Karpas-422 (cell line): Measurements from ENCODE around the gene CNGA3. TPM values are rescaled to one million over a fixed set of nuclear protein-coding genes. Genes with fewer than 3 reads are reported as not detected.
"Not testable (repeated sequence)": the region's sequence is repeated elsewhere in the genome, so short reads cannot be mapped to it uniquely, and the experiment has no call there.

Experiments
- DNase-seq: peaks from one replicate; pipeline ENCODE4 v3.0.0-alpha.2; 2015
- H2AFZ ChIP-seq: fragments of 200-600 bp; sonication (generic); 2 replicates; pipeline ENCODE4 v1.6.1; 2014; ENCODE audit warnings: antibody characterized with exemption, low read length, mixed read lengths
- H3K27ac ChIP-seq: fragments of 200-600 bp; sonication (generic); 2 replicates; pipeline ENCODE4 v1.5.1; 2014; ENCODE audit warnings: mild to moderate bottlenecking, low read length, moderate library complexity
- H3K27me3 ChIP-seq: fragments of 200-600 bp; sonication (generic); 2 replicates; pipeline ENCODE4 v1.6.1; 2014; ENCODE audit warnings: low read length, mixed read lengths
- H3K36me3 ChIP-seq: fragments of 200-600 bp; sonication (generic); 2 replicates; pipeline ENCODE4 v1.6.1; 2014; ENCODE audit warnings: low read length, mixed read lengths; ENCODE audit not compliant: insufficient read depth
- H3K4me1 ChIP-seq: fragments of 200-600 bp; sonication (generic); 2 replicates; pipeline ENCODE4 v1.6.1; 2014; ENCODE audit warnings: mild to moderate bottlenecking, low read length, mixed read lengths
- H3K4me2 ChIP-seq: fragments of 200-600 bp; sonication (generic); 2 replicates; pipeline ENCODE4 v1.6.1; 2014; ENCODE audit warnings: low read length, low read depth, mild to moderate bottlenecking; ENCODE audit not compliant: poor library complexity, severe bottlenecking
- H3K4me3 ChIP-seq: fragments of 200-600 bp; sonication (generic); 2 replicates; pipeline ENCODE4 v1.5.1; 2014; ENCODE audit warnings: mild to moderate bottlenecking, antibody characterized with exemption, low read length, mixed read lengths
- H3K79me2 ChIP-seq: fragments of 200-600 bp; sonication (generic); 2 replicates; pipeline ENCODE4 v1.6.1; 2014; ENCODE audit warnings: mild to moderate bottlenecking, low read length, mixed read lengths
- H3K9ac ChIP-seq: fragments of 200-600 bp; sonication (generic); 2 replicates; pipeline ENCODE4 v1.6.0; 2014; ENCODE audit warnings: low read length
- H3K9me2 ChIP-seq: fragments of 200-600 bp; sonication (generic), shearing (Covaris generic); replicated peaks from 2 replicates; pipeline ENCODE4 v1.6.0; 2014; ENCODE audit warnings: mild to moderate bottlenecking, low read length, moderate library complexity; ENCODE audit not compliant: insufficient read depth
- H3K9me3 ChIP-seq: fragments of 300-700, 200-600 bp; sonication (generic); 2 replicates; pipeline ENCODE4 v1.6.1; 2014; ENCODE audit warnings: low read length, mixed read lengths
- H4K20me1 ChIP-seq: fragments of 200-600 bp; sonication (generic); 2 replicates; pipeline ENCODE4 v1.6.1; 2014; ENCODE audit warnings: mild to moderate bottlenecking, antibody characterized with exemption, low read length, low read depth; ENCODE audit not compliant: insufficient read depth
- total RNA-seq: library from RNA; depleted of rRNA; stranded (reverse); fragments of >200 nt; shearing (Covaris generic); gene quantifications from 2 replicates; pipeline ENCODE4 v1.2.3, GENCODE V29; 2014; ENCODE audit warnings: low replicate concordance

Gene CNGA3
- total RNA-seq, 1 experiment from 2014 or later = 0.07 TPM

DNA sequence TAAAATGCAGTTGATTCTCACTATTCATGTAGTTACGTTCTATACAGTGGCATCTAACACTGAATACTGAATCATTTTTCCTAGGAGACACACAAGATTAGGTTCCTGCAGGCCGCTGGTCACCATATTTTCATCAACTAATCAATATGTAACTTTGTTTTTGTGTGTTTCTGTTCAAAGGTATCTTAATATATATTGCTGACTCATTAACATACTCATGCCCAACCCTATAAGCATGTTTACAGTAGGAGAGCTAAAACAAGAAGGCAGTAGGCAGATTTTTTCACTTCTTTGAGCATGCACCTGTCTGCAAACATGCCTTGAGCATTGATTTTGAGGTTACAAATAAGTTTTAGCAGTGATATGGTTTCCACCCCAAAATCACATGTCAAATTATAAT lies 30.3 kb upstream of the CNGA3 start:
- Histone ChIP-seq H3K27ac (no peak overlapping the region), H3K9ac (no peak overlapping the region), H2AFZ (no peak overlapping the region), H3K9me3 (peaks cover 4% of the 10 kb centered on the region; the same call in 1 of the 2 replicates), H3K27me3 (no peaks in the 10 kb centered on the region), H4K20me1 (no peaks in the 10 kb centered on the region), H3K4me2 (no peak overlapping the region), H3K4me3 (no peak overlapping the region), H3K9me2 (no peaks in the 10 kb centered on the region), H3K36me3 (no peaks in the 10 kb centered on the region), H3K79me2 (no peaks in the 10 kb centered on the region), H3K4me1 (no peaks in the 10 kb centered on the region)
- no peak for DNase-seq

DNA sequence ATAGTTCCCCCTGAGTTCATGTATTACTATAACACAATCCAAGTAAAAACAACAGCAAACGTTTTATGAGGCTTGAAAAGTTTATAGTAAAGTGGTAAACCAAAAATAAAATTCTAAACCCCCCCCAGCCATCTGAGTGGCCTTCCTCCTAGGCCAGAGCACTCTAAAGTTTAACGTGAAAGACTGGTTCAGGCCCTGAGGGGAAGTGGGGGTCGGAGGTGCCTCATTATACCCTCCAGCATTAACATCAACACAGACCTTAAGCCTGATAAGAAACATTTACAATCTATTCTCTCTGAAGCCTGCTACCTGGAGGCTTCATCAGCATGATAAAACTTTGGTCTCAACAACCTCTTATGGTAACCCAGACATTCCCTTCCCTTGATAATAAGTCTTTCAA lies 29.0 kb upstream of the CNGA3 start:
- H3K9ac ChIP-seq = no peak overlapping the region
- no peak overlapping the region for H3K27ac ChIP-seq
- no peaks in the 10 kb centered on the region for H3K36me3 ChIP-seq
- no peaks in the 10 kb centered on the region for H3K9me2 ChIP-seq
- no peaks in the 10 kb centered on the region for H3K4me1 ChIP-seq
- no peaks in the 10 kb centered on the region for H3K79me2 ChIP-seq
- H4K20me1 ChIP-seq = no peaks in the 10 kb centered on the region
- no peak overlapping the region for H3K4me2 ChIP-seq
- no peak for DNase-seq
- no peak overlapping the region for H3K4me3 ChIP-seq
- H2AFZ ChIP-seq = no peak overlapping the region
- no peaks in the 10 kb centered on the region for H3K27me3 ChIP-seq
- H3K9me3 ChIP-seq = peaks cover 5% of the 10 kb centered on the region; the same call in 1 of the 2 replicates

DNA sequence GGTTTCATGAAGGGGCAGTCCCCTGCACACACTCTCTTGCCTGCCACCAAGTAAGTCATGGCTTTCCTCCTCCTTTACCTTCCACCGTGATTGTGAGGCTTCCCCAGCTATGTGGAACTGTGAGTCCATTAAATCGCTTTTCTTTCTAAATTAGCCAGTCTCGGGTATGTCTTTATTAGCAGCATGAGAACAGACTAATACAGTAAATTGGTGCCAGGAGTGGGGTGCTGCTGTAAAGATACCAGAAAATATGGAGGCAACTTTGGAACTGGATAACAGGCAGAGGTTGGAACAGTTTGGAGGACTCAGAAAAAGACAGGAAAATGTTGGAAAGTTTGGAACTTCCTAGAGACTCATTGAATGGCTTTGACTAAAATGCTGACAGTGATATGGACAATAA lies 26.1 kb upstream of the CNGA3 start:
- DNase-seq, H3K27me3 ChIP-seq, H3K9ac ChIP-seq: not testable (repeated sequence)

DNA sequence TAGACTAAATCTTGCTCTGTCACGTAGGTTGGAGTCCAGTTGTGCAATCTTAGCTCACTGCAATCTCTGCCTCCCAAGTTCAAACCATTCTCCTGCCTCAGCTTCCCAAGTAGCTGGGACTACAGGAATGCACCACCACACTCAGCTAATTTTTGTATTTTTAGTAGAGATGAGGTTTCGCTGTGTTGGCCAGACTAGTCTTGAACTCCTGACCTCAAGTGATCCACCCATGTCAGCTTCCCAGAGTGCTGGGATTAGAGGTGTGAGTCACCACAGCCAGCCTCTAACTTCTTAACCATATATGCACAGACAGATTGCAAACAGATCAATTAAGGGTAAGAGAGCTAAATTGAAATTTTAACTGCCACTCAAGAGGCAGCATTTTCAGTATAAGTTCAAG lies 22.1 kb upstream of the CNGA3 start:
- Histone ChIP-seq H3K79me2 (no peaks in the 10 kb centered on the region), H3K27me3 (no peaks in the 10 kb centered on the region), H2AFZ (no peak overlapping the region), H3K4me3 (no peak overlapping the region), H3K9me2 (no peaks in the 10 kb centered on the region), H3K27ac (no peak overlapping the region), H3K36me3 (no peaks in the 10 kb centered on the region), H3K9me3 (peaks cover 5% of the 10 kb centered on the region; the same call in 1 of the 2 replicates), H3K4me1 (no peaks in the 10 kb centered on the region), H3K4me2 (no peak overlapping the region), H4K20me1 (no peaks in the 10 kb centered on the region), H3K9ac (no peak overlapping the region)
- no peak for DNase-seq

More for the DNA sequence above, 26.1 kb upstream of the CNGA3 start:
- H2AFZ ChIP-seq, H3K36me3 ChIP-seq, H3K4me3 ChIP-seq, H3K9me2 ChIP-seq, H3K27ac ChIP-seq, H3K9me3 ChIP-seq, H4K20me1 ChIP-seq, H3K4me2 ChIP-seq, H3K4me1 ChIP-seq, H3K79me2 ChIP-seq: not testable (repeated sequence)

DNA sequence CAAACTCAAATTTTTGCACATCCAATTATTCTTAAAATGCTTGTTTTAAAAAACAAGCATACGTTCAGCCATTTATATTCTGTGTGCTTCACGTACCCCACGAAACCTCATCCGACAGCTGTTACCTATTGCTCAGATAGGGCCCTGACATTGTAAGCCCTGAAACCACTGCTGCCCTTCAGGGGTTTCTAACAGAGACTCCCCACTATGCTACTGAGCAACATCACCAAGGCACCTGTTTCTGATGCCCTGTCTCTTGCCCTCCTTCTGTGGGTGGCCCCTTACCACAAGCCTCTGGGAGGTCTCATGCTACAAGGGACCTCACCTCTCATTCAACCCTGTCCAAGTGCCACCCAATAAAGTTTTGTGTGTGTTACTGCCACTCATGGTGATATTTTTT lies 18.5 kb upstream of the CNGA3 start:
- no peak for DNase-seq
- H3K27ac ChIP-seq = no peak overlapping the region
- H3K27me3 ChIP-seq = no peaks in the 10 kb centered on the region
- H4K20me1 ChIP-seq = no peaks in the 10 kb centered on the region
- no peak overlapping the region for H3K4me3 ChIP-seq
- H3K9me2 ChIP-seq = no peaks in the 10 kb centered on the region
- H3K4me1 ChIP-seq = no peaks in the 10 kb centered on the region
- no peak overlapping the region for H3K4me2 ChIP-seq
- H3K79me2 ChIP-seq = no peaks in the 10 kb centered on the region
- no peak overlapping the region for H2AFZ ChIP-seq
- H3K36me3 ChIP-seq = no peaks in the 10 kb centered on the region
- H3K9me3 ChIP-seq = no peaks in the 10 kb centered on the region
- no peak overlapping the region for H3K9ac ChIP-seq

DNA sequence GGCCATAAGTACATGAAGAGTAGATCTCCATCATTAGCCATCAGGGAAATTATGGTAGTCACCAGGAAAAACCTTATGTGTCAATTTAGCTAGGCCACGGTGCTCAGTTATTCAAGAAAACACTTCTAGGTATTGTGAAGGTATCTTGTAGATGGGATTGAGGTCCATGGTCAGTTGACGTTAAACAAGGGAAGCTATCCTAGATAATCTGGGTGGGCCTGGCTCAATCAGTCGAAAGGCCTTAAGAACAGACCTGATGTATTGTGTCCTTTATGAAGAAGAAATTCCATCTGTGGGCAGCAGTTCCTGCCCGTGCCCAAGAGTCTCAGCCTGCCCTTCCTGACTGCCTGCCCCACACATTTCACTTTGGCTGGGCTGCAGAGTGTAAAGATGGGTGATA lies 16.7 kb upstream of the CNGA3 start:
- Histone ChIP-seq H3K4me2 (no peak overlapping the region), H3K36me3 (no peaks in the 10 kb centered on the region), H3K79me2 (no peaks in the 10 kb centered on the region), H3K4me1 (no peaks in the 10 kb centered on the region), H3K9ac (no peak overlapping the region), H3K27me3 (no peaks in the 10 kb centered on the region), H3K9me2 (no peaks in the 10 kb centered on the region), H2AFZ (no peak overlapping the region), H3K4me3 (no peak overlapping the region), H4K20me1 (no peaks in the 10 kb centered on the region), H3K27ac (no peak overlapping the region), H3K9me3 (no peaks in the 10 kb centered on the region)
- no peak for DNase-seq

DNA sequence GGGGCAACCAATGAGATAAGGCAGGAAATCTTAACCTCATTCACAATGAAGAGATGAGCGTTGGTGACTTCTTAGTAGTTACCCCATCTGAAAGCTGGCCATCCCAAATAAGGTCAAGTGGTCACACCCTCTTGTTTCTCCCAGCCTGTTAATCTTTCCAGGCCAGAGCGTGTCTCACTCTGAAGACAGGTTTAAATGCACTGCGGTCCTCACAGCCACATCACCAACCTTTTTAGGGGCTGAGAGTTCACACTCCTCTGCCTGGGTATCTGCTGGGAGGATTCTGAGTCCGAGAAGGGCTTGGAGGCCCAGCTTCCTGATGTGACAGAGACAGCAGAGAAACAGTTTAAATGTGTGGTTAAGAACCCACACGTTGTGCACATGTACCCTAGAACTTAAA lies 13.3 kb upstream of the CNGA3 start:
- H3K4me2 ChIP-seq = no peak overlapping the region
- H4K20me1 ChIP-seq = no peaks in the 10 kb centered on the region
- H3K4me1 ChIP-seq = no peaks in the 10 kb centered on the region
- DNase-seq = no peak
- no peak overlapping the region for H2AFZ ChIP-seq
- H3K4me3 ChIP-seq = no peak overlapping the region
- H3K27ac ChIP-seq = no peak overlapping the region
- H3K36me3 ChIP-seq = no peaks in the 10 kb centered on the region
- H3K9me3 ChIP-seq = no peaks in the 10 kb centered on the region
- H3K9ac ChIP-seq = no peak overlapping the region
- no peaks in the 10 kb centered on the region for H3K9me2 ChIP-seq
- H3K27me3 ChIP-seq = no peaks in the 10 kb centered on the region
- no peaks in the 10 kb centered on the region for H3K79me2 ChIP-seq

DNA sequence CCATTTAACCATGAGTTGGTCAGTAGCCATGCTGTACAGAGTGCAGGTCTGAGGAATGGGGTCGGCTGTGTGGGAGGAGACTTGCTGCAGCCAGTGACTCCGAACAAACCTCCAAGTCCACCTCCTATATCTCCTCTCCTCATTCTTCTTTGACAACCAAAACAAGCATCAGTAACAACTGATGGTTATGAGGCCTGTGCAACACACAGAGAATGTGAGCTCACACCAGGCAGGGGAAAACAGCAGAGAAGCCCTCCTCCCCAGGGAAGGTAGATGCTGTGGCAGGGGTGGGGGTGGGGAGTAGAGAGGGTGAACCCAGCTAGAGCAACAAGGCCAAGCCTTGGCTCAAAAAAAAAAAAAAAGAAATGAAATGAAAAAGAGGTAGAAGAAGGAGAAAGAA lies 12.3 kb upstream of the CNGA3 start:
- H3K4me3 ChIP-seq = no peak overlapping the region
- H3K4me2 ChIP-seq = no peak overlapping the region
- no peak overlapping the region for H3K9ac ChIP-seq
- H4K20me1 ChIP-seq = no peaks in the 10 kb centered on the region
- H3K9me3 ChIP-seq = no peaks in the 10 kb centered on the region
- H3K36me3 ChIP-seq = no peaks in the 10 kb centered on the region
- DNase-seq = no peak
- no peaks in the 10 kb centered on the region for H3K27me3 ChIP-seq
- H3K79me2 ChIP-seq = no peaks in the 10 kb centered on the region
- no peaks in the 10 kb centered on the region for H3K9me2 ChIP-seq
- H3K4me1 ChIP-seq = no peaks in the 10 kb centered on the region
- no peak overlapping the region for H3K27ac ChIP-seq
- H2AFZ ChIP-seq = no peak overlapping the region

DNA sequence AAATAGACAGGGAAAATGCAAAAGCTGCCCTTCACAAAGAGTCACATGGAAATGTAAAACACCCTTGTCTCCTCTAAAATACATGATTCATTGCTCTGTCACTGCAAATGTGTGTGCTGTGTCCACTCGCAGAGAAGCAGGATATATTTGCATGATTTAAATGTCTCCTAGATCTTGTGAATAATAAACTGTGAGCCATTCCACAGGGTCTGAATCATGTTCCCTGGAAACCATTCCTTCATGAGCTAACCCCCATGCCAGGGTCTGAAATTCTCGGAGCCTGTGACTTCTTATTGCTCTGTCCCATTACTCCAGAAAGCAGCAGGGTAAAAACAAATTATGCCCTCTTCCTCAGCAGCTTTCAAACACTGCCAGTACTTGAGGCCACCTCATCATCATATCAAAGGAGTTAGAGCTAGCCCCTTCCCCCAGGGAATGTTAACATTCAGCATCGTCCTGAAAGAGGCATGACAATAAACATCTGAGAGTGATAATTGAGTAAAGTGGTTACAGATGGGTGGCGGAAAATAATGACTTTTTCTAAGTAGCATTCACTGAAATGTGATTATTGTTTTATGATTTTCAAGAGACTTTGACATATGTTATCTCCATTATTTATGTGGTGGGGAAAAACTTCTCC lies 11.7 kb upstream of the CNGA3 start:
- H3K9me2 ChIP-seq = no peaks in the 10 kb centered on the region
- no peaks in the 10 kb centered on the region for H3K4me1 ChIP-seq
- no peak overlapping the region for H3K4me2 ChIP-seq
- H3K27me3 ChIP-seq = no peaks in the 10 kb centered on the region
- no peaks in the 10 kb centered on the region for H3K79me2 ChIP-seq
- H3K4me3 ChIP-seq = no peak overlapping the region
- H3K9ac ChIP-seq = no peak overlapping the region
- no peak overlapping the region for H3K27ac ChIP-seq
- no peaks in the 10 kb centered on the region for H3K9me3 ChIP-seq
- H2AFZ ChIP-seq = no peak overlapping the region
- H3K36me3 ChIP-seq = no peaks in the 10 kb centered on the region
- H4K20me1 ChIP-seq = no peaks in the 10 kb centered on the region
- DNase-seq = no peak
